Measurements from ENCODE around the gene DNHD1.

GRCh38 chr11:6579681-6580080 lies 82.6 kb downstream of the DNHD1 start:
- TF ChIP-seq EP300 (IDR thresholded peaks at IDR 0.05): no peak
- no peak for TF ChIP-seq POLR2A (IDR thresholded peaks at IDR 0.05)
- no peak for TF ChIP-seq CTCF (IDR thresholded peaks at IDR 0.05)
